Measurements from ENCODE around the gene BMP8A.
"Not testable (repeated sequence)": the region's sequence is repeated elsewhere in the genome, so short reads cannot be mapped to it uniquely, and the experiment has no call there.

Gene BMP8A

GRCh38 chr1:39491146-39491921, at the start of gene BMP8A:
TSS of gene BMP8A (plus strand) at chr1:39491636. CDS start at chr1:39491992, 356 bp downstream.
- H3K27ac ChIP-seq (ENCODE audit: low read length): no peak within 1 kb of the TSS
- TF ChIP-seq EZH2phosphoT487 (IDR thresholded peaks at IDR 0.05; ENCODE audit: low read depth) (no peak), CTCF (IDR thresholded peaks at IDR 0.05; ENCODE audit: low read depth, low read length) (no peak)

GRCh38 chr1:39441797-39442196, 49.6 kb upstream of the BMP8A start:
- Histone ChIP-seq H2AFZ (ENCODE audit: low read depth, low read length) (no peak overlapping the region), H3K4me2 (ENCODE audit: low read length) (no peak overlapping the region), H3K27me3 (ENCODE audit: low read depth, low read length) (no peaks in the 10 kb centered on the region), H3K79me2 (ENCODE audit: low read length) (no peaks in the 10 kb centered on the region), H3K9me3 (ENCODE audit: insufficient read depth, low read length) (no peaks in the 10 kb centered on the region), H3K4me3 (ENCODE audit: low read length) (no peak overlapping the region), H3K36me3 (replicated peaks; ENCODE audit: low read depth, low read length) (peaks cover 23% of the 10 kb centered on the region), H3K9ac (ENCODE audit: low read length) (no peak overlapping the region), H4K20me1 (ENCODE audit: insufficient read depth, low read length) (no peaks in the 10 kb centered on the region), H3K4me1 (ENCODE audit: low read length) (no peaks in the 10 kb centered on the region), H3K27ac (ENCODE audit: low read length) (no peak overlapping the region)
- TF ChIP-seq EZH2phosphoT487 (IDR thresholded peaks at IDR 0.05; ENCODE audit: low read depth): no peak
- TF ChIP-seq CTCF (IDR thresholded peaks at IDR 0.05; ENCODE audit: low read depth, low read length): no peak

More at GRCh38 chr1:39491146-39491921, at the start of gene BMP8A:
- Histone ChIP-seq H3K36me3 (replicated peaks; ENCODE audit: low read depth, low read length) (no peaks in the 10 kb centered on the region), H3K4me1 (ENCODE audit: low read length) (no peaks in the 10 kb centered on the region), H3K79me2 (ENCODE audit: low read length) (no peaks in the 10 kb centered on the region), H3K9me3 (ENCODE audit: insufficient read depth, low read length) (no peaks in the 10 kb centered on the region), H3K4me2 (ENCODE audit: low read length) (no peak within 1 kb of the TSS), H3K9ac (ENCODE audit: low read length) (no peak within 1 kb of the TSS), H3K4me3 (ENCODE audit: low read length) (no peak within 1 kb of the TSS), H4K20me1 (ENCODE audit: insufficient read depth, low read length) (no peaks in the 10 kb centered on the region), H2AFZ (ENCODE audit: low read depth, low read length) (no peak within 1 kb of the TSS), H3K27me3 (ENCODE audit: low read depth, low read length) (no peaks in the 10 kb centered on the region)

GRCh38 chr1:39445573-39445972, 45.9 kb upstream of the BMP8A start:
- TF ChIP-seq EZH2phosphoT487 (IDR thresholded peaks at IDR 0.05; ENCODE audit: low read depth) (no peak), CTCF (IDR thresholded peaks at IDR 0.05; ENCODE audit: low read depth, low read length) (no peak)
- Histone ChIP-seq H4K20me1 (ENCODE audit: insufficient read depth, low read length) (no peaks in the 10 kb centered on the region), H3K27ac (ENCODE audit: low read length) (no peak overlapping the region), H3K36me3 (replicated peaks; ENCODE audit: low read depth, low read length) (peaks cover 33% of the 10 kb centered on the region), H3K4me1 (ENCODE audit: low read length) (no peaks in the 10 kb centered on the region), H3K4me3 (ENCODE audit: low read length) (no peak overlapping the region), H3K27me3 (ENCODE audit: low read depth, low read length) (no peaks in the 10 kb centered on the region), H2AFZ (ENCODE audit: low read depth, low read length) (no peak overlapping the region), H3K4me2 (ENCODE audit: low read length) (no peak overlapping the region), H3K9me3 (ENCODE audit: insufficient read depth, low read length) (no peaks in the 10 kb centered on the region), H3K79me2 (ENCODE audit: low read length) (no peaks in the 10 kb centered on the region), H3K9ac (ENCODE audit: low read length) (no peak overlapping the region)

- H3K4me3 ChIP-seq (ENCODE audit: low read length): no peak overlapping the region
- no peaks in the 10 kb centered on the region for H3K27me3 ChIP-seq (ENCODE audit: low read depth, low read length)
- no peaks in the 10 kb centered on the region for H3K9me3 ChIP-seq (ENCODE audit: insufficient read depth, low read length)
- H3K27ac ChIP-seq (ENCODE audit: low read length): no peak overlapping the region
- TF ChIP-seq CTCF (IDR thresholded peaks at IDR 0.05; ENCODE audit: low read depth, low read length): no peak
- no peak for TF ChIP-seq EZH2phosphoT487 (IDR thresholded peaks at IDR 0.05; ENCODE audit: low read depth)
- no peak overlapping the region for H3K9ac ChIP-seq (ENCODE audit: low read length)
- no peak overlapping the region for H2AFZ ChIP-seq (ENCODE audit: low read depth, low read length)
- H3K4me2 ChIP-seq (ENCODE audit: low read length): no peak overlapping the region
- H3K79me2 ChIP-seq (ENCODE audit: low read length): no peaks in the 10 kb centered on the region
- no peaks in the 10 kb centered on the region for H4K20me1 ChIP-seq (ENCODE audit: insufficient read depth, low read length)
- H3K36me3 ChIP-seq (replicated peaks; ENCODE audit: low read depth, low read length): peaks cover 28% of the 10 kb centered on the region
- H3K4me1 ChIP-seq (ENCODE audit: low read length): no peaks in the 10 kb centered on the region
Measured at GRCh38 chr1:39446986-39447567, 44.4 kb upstream of the BMP8A start.

GRCh38 chr1:39450041-39450440, 41.4 kb upstream of the BMP8A start:
- H3K4me2 ChIP-seq (ENCODE audit: low read length); H4K20me1 ChIP-seq (ENCODE audit: insufficient read depth, low read length); H3K4me3 ChIP-seq (ENCODE audit: low read length); H3K27ac ChIP-seq (ENCODE audit: low read length); H3K79me2 ChIP-seq (ENCODE audit: low read length); H3K4me1 ChIP-seq (ENCODE audit: low read length); H3K27me3 ChIP-seq (ENCODE audit: low read depth, low read length); H3K9me3 ChIP-seq (ENCODE audit: insufficient read depth, low read length); H2AFZ ChIP-seq (ENCODE audit: low read depth, low read length); H3K9ac ChIP-seq (ENCODE audit: low read length): not testable (repeated sequence)
- H3K36me3 ChIP-seq (replicated peaks; ENCODE audit: low read depth, low read length): peaks cover 22% of the 10 kb centered on the region

All from OCI-LY3 (cell line).